ENCODE data around the gene CORT. TPM values are rescaled to one million over a fixed set of nuclear protein-coding genes. Genes with fewer than 3 reads are reported as not detected.

CORT gene
- total RNA-seq, 4 donors from 2014 or later: not detected

DNA sequence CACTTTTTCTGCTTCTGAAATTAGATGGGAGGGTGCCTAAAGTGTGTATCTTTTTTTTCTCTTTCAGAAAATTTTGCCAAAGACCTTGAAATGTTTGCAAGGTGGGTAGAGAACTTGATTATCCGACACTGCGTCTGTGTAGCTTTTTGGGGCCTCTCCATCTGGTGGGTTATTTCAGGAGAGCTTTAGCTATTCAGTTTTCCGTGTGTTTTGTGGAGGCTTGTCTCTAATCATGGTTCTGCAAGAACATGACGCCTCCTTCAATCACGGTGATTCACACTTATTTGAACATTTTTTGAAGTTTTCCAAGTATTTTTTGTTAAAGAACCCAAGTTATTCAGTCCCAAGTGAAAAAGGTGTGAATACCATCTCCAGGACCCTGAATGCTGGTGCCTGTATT is 15.2 kb upstream of the CORT start:
- H3K4me3 ChIP-seq (ENCODE audit: low read depth, poor library complexity, severe bottlenecking): no peak overlapping the region
- intact Hi-C loops (cut with DNase I; ENCODE audit: low total_unique reads): loop anchor here (5.0 kb wide), 1 partner anchor 58 kb away; no protein-coding TSS in a partner anchor
- no peak for DNase-seq (ENCODE audit: low spot score in 2 of 2)
- WGBS, 2 donors: 87 to 88% methylated on average over 5 of the region's 5 CpGs
- TF ChIP-seq, protein P1, sequence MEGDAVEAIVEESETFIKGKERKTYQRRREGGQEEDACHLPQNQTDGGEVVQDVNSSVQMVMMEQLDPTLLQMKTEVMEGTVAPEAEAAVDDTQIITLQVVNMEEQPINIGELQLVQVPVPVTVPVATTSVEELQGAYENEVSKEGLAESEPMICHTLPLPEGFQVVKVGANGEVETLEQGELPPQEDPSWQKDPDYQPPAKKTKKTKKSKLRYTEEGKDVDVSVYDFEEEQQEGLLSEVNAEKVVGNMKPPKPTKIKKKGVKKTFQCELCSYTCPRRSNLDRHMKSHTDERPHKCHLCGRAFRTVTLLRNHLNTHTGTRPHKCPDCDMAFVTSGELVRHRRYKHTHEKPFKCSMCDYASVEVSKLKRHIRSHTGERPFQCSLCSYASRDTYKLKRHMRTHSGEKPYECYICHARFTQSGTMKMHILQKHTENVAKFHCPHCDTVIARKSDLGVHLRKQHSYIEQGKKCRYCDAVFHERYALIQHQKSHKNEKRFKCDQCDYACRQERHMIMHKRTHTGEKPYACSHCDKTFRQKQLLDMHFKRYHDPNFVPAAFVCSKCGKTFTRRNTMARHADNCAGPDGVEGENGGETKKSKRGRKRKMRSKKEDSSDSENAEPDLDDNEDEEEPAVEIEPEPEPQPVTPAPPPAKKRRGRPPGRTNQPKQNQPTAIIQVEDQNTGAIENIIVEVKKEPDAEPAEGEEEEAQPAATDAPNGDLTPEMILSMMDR (IDR thresholded peaks at IDR 0.05): no peak
- no peak for TF ChIP-seq POLR2A (IDR thresholded peaks at IDR 0.05)

DNA sequence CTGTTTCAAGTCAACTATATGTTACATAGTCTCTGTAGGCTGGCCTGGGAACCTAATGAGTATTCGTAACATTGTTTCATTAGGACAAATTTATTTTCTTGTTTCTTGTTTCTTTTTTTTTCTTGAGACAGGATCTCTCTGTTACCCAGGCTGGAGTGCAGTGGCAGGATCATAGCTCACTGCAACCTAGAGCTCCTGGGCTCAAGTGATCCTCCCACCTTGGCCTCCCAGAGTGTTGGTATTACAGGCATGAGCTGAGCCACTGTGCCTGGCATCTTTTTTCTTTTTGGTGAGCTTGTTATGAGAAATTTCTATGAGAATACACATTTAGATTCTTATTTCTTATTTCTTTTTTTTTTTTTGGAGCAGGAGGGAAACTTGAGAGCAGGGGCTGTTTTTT is 12.8 kb upstream of the CORT start:
- H3K4me3 ChIP-seq (ENCODE audit: low read depth, poor library complexity, severe bottlenecking): no peak overlapping the region
- intact Hi-C loops (cut with DNase I; ENCODE audit: low total_unique reads): no loop called here
- TF ChIP-seq, protein P1 (IDR thresholded peaks at IDR 0.05): no peak
- no peak for TF ChIP-seq POLR2A (IDR thresholded peaks at IDR 0.05)
- DNase-seq (ENCODE audit: low spot score in 2 of 2): no peak
- 96% methylated on average over 1 of the region's 1 CpG for WGBS, 2 donors

DNA sequence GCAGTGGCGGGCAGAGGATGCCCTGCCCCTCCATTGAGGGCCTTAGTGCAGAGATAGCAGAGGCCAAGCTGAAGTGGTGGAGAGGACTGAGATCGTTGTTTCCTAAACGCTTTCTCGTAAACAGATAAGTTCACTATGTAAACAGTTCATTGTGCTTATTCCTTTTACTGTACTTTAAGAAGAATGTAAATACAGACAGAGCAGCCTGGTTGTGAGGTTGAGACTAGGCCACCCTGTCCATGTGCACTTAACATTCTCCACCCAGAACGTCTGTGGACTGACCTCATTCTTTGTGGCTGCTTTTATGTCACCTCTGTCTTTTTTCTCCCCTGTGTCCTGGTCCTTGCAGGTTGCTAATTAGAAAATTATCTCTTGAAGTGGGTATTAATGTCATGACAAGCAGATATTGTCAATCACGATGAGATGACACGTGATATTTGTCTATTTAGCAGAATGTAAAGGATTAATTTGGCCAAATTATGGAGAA is 11.1 kb upstream of the CORT start:
- TF ChIP-seq, protein P1 (IDR thresholded peaks at IDR 0.05): no peak
- no peak for TF ChIP-seq POLR2A (IDR thresholded peaks at IDR 0.05)
- 83 to 85% methylated on average over 7 of the region's 7 CpGs for WGBS, 2 donors
- DNase-seq (ENCODE audit: low spot score in 2 of 2): no peak
- intact Hi-C loops (cut with DNase I; ENCODE audit: low total_unique reads): no loop called here
- no peak overlapping the region for H3K4me3 ChIP-seq (ENCODE audit: low read depth, poor library complexity, severe bottlenecking)

DNA sequence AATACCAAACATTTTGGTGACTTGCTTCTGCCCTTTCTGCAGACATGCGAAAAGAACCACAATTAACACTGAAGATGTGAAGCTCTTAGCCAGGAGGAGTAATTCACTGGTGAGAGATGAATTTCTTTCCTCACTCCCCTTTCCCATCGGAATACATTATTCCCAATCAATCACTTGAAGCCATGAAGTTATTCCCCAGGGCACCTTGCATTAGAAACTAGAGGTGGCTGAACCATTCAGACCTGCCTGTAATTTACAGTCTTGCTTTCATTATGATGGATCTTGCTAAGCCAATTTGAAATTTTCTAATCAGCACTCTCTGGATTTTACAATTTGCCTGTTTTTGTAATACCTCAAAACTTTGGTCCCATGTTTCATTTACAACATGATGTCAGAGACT is 9.5 kb upstream of the CORT start:
- intact Hi-C loops (cut with DNase I; ENCODE audit: low total_unique reads): no loop called here
- no peak overlapping the region for H3K4me3 ChIP-seq (ENCODE audit: low read depth, poor library complexity, severe bottlenecking)
- TF ChIP-seq, protein P1 (IDR thresholded peaks at IDR 0.05): no peak
- TF ChIP-seq POLR2A (IDR thresholded peaks at IDR 0.05): no peak
- WGBS, 2 donors: 89 to 91% methylated on average over 2 of the region's 2 CpGs
- no peak for DNase-seq (ENCODE audit: low spot score in 2 of 2)

DNA sequence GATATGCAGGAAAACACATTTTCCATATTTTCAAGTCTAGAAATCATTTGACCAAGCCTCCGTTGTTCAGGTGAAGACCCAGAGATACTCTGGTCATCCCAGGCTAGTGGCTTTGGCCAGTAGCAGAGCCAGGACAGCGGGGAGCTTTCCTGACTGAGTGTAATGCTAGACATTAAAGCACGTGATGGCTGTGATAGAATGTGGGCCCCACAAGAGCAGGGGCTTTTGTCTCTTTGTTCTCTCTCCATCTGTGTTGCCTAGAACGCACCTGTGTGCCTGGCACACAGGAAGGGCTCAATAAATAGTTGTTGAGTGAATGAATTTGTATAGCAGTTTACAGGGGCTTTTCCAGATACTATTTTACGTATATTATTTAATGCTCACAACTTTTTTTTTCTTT is 9.0 kb upstream of the CORT start:
- DNase-seq (ENCODE audit: low spot score in 2 of 2): no peak
- TF ChIP-seq, protein P1 (IDR thresholded peaks at IDR 0.05): no peak
- no peak for TF ChIP-seq POLR2A (IDR thresholded peaks at IDR 0.05)
- WGBS, 2 donors: 93 to 96% methylated on average over 5 of the region's 5 CpGs
- H3K4me3 ChIP-seq (ENCODE audit: low read depth, poor library complexity, severe bottlenecking): no peak overlapping the region
- intact Hi-C loops (cut with DNase I; ENCODE audit: low total_unique reads): no loop called here

DNA sequence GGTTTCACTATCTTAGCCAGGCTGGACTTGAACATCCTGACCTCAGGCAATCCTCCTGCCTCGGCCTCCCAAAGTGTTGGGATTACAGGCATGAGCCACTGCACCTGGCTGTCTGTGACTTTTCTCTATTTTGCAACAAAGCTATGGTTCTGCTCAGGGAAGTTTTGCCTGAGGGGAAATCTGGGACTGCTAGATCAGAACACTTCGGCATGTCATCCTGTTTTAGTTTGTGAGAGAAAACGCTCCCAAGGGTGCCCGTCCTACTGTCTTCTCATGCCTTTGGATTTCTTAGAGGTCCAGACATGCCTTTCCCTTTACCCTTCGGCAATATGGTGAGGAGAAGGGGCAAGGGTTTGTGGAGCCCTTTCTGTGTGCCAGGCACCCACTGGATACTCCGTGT is 5.6 kb upstream of the CORT start:
- WGBS, 2 donors: 72 to 82% methylated on average over 6 of the region's 6 CpGs
- TF ChIP-seq, protein P1 (IDR thresholded peaks at IDR 0.05): no peak
- no peak for TF ChIP-seq POLR2A (IDR thresholded peaks at IDR 0.05)
- no peak for DNase-seq (ENCODE audit: low spot score in 2 of 2)
- no peak overlapping the region for H3K4me3 ChIP-seq (ENCODE audit: low read depth, poor library complexity, severe bottlenecking)
- intact Hi-C loops (cut with DNase I; ENCODE audit: low total_unique reads): no loop called here
